Prostate gland (tissue), 2 donors: ENCODE results near the gene C6orf132. TPM values are rescaled to one million over a fixed set of nuclear protein-coding genes. Genes with fewer than 3 reads are reported as not detected.

Source experiments
- DNase-seq: peaks from one replicate; pipeline ENCODE4 v3.0.0-alpha.2; 2019; ENCODE audit warnings: low spot score
- H3K27ac ChIP-seq, 2 donors: fragments of 200-600 bp; sonication (generic); 2 replicates each; pipeline ENCODE4 v1.5.1; 2017 to 2019
- H3K27me3 ChIP-seq: fragments of 200-600 bp; sonication (generic); replicated peaks from 2 replicates; pipeline ENCODE4 v1.5.1; 2019; ENCODE audit not compliant: insufficient read depth
- H3K36me3 ChIP-seq, 2 donors: fragments of 200-600 bp; sonication (generic); 1 replicate in 1 of 2; 2 replicates in 1 of 2; pipeline versions ENCODE4 v1.5.1 to v1.8.1; 2017 to 2019
- H3K4me1 ChIP-seq: fragments of 200-600 bp; sonication (generic); replicated peaks from 2 replicates; pipeline ENCODE4 v1.5.1; 2019
- H3K4me3 ChIP-seq, 2 donors: fragments of 200-600 bp; sonication (generic); 2 replicates each; pipeline ENCODE4 v1.5.1; 2017 to 2019
- H3K9me3 ChIP-seq: fragments of 200-600 bp; sonication (generic); 2 replicates; pipeline ENCODE4 v1.5.1; 2017
- POLR2A ChIP-seq: fragments of 450-650 bp; IDR thresholded peaks from one replicate; pipeline ENCODE4 v1.6.1; 2016; ENCODE audit warnings: antibody characterized with exemption, mild to moderate bottlenecking
- POLR2AphosphoS5 ChIP-seq: sonication (generic); formaldehyde crosslinking; IDR thresholded peaks from one replicate; pipeline ENCODE4 v1.6.1; 2017; ENCODE audit warnings: antibody characterized with exemption
- WGBS: methylation state at CpG from one replicate; pipeline ENCODE4 v1.1.5; 2018; 5-methylcytosine and 5-hydroxymethylcytosine counted together
- intact Hi-C: fragments of 100-400 bp; cut with DNase I; formaldehyde crosslinking; loops from one replicate; pipeline ENCODE4 v1.14.2; 2022
- total RNA-seq, 2 donors: library from RNA; depleted of rRNA; stranded (reverse); fragments of >200 nt; gene quantifications; one replicate each; pipeline ENCODE4 v1.1.0, GENCODE V29; 2016
- TF ChIP-seq, protein P1 (sequence below), 4 experiments: fragments of 200-600 bp in 2 of 4; fragments of 450-650 bp in 2 of 4; sonication (generic) in 2 of 4; IDR thresholded peaks; 1 replicate in 3 of 4; 2 replicates in 1 of 4; pipeline ENCODE4 v1.5.1; 2016 to 2019; ENCODE audit warnings: antibody characterized with exemption in 4 of 4, mild to moderate bottlenecking in 2 of 4, moderate library complexity in 2 of 4

Gene C6orf132
- total RNA-seq, 2 donors from 2014 or later: 30.8 to 45.9 TPM

- 85% methylated on average over 10 of the region's 10 CpGs for WGBS
- TF ChIP-seq POLR2AphosphoS5 (no peak), POLR2A (no peak)
- TF ChIP-seq, protein P1, sequence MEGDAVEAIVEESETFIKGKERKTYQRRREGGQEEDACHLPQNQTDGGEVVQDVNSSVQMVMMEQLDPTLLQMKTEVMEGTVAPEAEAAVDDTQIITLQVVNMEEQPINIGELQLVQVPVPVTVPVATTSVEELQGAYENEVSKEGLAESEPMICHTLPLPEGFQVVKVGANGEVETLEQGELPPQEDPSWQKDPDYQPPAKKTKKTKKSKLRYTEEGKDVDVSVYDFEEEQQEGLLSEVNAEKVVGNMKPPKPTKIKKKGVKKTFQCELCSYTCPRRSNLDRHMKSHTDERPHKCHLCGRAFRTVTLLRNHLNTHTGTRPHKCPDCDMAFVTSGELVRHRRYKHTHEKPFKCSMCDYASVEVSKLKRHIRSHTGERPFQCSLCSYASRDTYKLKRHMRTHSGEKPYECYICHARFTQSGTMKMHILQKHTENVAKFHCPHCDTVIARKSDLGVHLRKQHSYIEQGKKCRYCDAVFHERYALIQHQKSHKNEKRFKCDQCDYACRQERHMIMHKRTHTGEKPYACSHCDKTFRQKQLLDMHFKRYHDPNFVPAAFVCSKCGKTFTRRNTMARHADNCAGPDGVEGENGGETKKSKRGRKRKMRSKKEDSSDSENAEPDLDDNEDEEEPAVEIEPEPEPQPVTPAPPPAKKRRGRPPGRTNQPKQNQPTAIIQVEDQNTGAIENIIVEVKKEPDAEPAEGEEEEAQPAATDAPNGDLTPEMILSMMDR (IDR thresholded peaks at IDR 0.05): no peak
- no peaks in the 10 kb centered on the region for H3K4me1 ChIP-seq
- no peak overlapping the region for H3K4me3 ChIP-seq
- H3K27ac ChIP-seq: no peak overlapping the region
- H3K36me3 ChIP-seq: no peaks in the 10 kb centered on the region
- DNase-seq: no peak
- no peaks in the 10 kb centered on the region for H3K9me3 ChIP-seq
- H3K27me3 ChIP-seq: no peaks in the 10 kb centered on the region
- intact Hi-C loops: no loop called here
Observed at GRCh38 chr6:42090819-42091717, 51.4 kb downstream of the C6orf132 start.

DNA sequence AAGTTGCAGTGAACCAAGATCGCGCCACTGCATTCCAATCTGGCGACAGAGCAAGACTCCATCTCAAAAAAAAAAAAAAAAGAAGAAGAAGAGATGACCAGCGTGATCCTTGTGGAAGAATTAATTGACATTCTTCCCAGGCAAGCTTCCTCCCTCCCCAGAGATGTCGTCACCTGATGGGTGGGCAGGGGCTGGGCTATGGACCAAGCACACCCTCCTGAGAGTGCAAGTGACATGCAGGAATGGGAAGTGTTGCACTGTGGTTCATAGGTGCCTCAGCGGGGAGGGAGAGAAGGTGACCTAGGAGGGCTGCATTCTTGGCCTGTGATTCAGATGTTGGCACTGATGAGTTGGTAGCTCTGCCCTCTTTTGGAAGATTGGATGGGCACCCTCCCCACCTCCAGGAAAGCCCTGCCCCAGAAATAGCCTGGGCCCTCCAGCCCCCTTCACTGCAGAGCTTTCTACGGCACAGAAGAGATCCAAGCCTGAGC, 54.3 kb downstream of the C6orf132 start:
- Histone ChIP-seq H3K4me3 (no peak overlapping the region), H3K27me3 (no peaks in the 10 kb centered on the region), H3K36me3 (no peaks in the 10 kb centered on the region), H3K27ac (no peak overlapping the region), H3K9me3 (no peaks in the 10 kb centered on the region), H3K4me1 (no peaks in the 10 kb centered on the region)
- intact Hi-C loops: no loop called here
- DNase-seq: no peak
- TF ChIP-seq POLR2A: no peak
- no peak for TF ChIP-seq POLR2AphosphoS5
- 83% methylated on average over 7 of the region's 7 CpGs for WGBS

DNA sequence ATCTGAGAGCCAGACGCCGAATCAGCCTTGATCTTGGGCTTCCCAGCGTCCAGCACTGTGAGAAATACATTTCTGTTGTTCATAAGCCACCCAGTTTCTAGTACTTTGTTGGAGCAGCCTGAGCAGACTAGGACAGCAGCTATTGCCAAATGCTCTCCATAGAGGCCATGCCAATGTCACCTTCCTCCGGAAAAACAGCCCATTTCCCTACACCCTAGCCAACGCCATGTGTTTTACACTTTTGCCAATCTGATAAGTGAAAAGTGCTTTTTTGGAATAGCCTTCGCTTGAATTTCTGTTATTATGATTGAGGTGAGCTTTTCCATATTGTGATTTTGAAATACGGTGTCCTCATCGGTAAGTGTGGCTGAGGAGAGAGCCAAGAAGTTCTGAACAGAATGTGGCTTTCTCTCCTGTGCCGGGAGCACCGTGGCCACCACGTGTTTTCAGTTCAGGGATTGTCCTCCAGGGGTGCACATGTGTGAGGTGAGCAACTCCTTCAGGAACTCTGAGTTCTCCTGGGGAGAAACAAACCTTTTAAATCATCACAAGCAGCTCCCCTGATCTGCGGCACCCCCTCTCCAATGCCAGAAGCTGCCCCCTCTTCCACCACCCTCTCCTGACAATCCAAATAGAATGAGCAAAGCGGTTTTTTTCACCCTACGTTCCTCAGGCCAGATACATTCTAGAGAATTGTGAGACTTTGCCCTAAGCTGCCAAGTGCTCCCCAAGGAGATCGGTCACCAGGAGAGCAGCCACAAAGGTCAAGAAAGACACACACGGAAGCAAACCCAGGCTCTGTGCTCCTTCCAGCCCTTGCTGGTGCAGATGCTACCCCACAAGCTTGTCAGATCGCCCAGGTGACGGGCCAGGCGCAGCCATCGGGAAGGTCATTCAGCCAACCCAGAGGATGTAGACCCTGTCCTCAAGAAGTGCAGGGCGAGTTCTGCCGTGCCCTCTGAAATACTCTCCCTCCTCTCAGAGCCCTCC, 56.1 kb downstream of the C6orf132 start:
- H3K27me3 ChIP-seq: no peaks in the 10 kb centered on the region
- no peaks in the 10 kb centered on the region for H3K9me3 ChIP-seq
- H3K27ac ChIP-seq: no peak overlapping the region
- TF ChIP-seq, protein P1 (IDR thresholded peaks at IDR 0.05): peak in 2 of 4 experiments; percentile 10 to 17
- TF ChIP-seq POLR2AphosphoS5 (no peak), POLR2A (no peak)
- DNase-seq: no peak
- intact Hi-C loops: no loop called here
- H3K36me3 ChIP-seq: no peaks in the 10 kb centered on the region
- H3K4me3 ChIP-seq: no peak overlapping the region
- 77% methylated on average over 22 of the region's 22 CpGs for WGBS
- H3K4me1 ChIP-seq: no peaks in the 10 kb centered on the region

GRCh38 chr6:42084889-42085288, 57.5 kb downstream of the C6orf132 start:
- Histone ChIP-seq H3K4me3 (no peak overlapping the region), H3K36me3 (no peaks in the 10 kb centered on the region), H3K27ac (no peak overlapping the region), H3K4me1 (no peaks in the 10 kb centered on the region), H3K27me3 (no peaks in the 10 kb centered on the region), H3K9me3 (no peaks in the 10 kb centered on the region)
- TF ChIP-seq POLR2A: no peak
- TF ChIP-seq, protein P1 (IDR thresholded peaks at IDR 0.05): no peak
- TF ChIP-seq POLR2AphosphoS5: no peak
- intact Hi-C loops: no loop called here
- no peak for DNase-seq
- 85% methylated on average over 5 of the region's 5 CpGs for WGBS

- no peak overlapping the region for H3K27ac ChIP-seq
- H3K36me3 ChIP-seq: peaks cover 0 to 4% of the 10 kb centered on the region in 2 donors
- no peak overlapping the region for H3K4me3 ChIP-seq
- H3K9me3 ChIP-seq: no peaks in the 10 kb centered on the region
- intact Hi-C loops: no loop called here
- DNase-seq: no peak
- WGBS: 71% methylated on average over 5 of the region's 5 CpGs
- TF ChIP-seq POLR2AphosphoS5 (peak; percentile 11), POLR2A (no peak)
- TF ChIP-seq, protein P1 (IDR thresholded peaks at IDR 0.05): no peak
- H3K27me3 ChIP-seq: no peaks in the 10 kb centered on the region
- H3K4me1 ChIP-seq: no peaks in the 10 kb centered on the region
Observed at GRCh38 chr6:42083530-42083929, 58.9 kb downstream of the C6orf132 start.
